H1 (cell line): ENCODE measurements around the gene PLEKHG3. TPM values are rescaled to one million over a fixed set of nuclear protein-coding genes. Genes with fewer than 3 reads are reported as not detected.

Experiments used
- CTCF ChIA-PET: fragments of 300-600 bp; sonication (Branson Sonifier 250); formaldehyde crosslinking; loops from one replicate; lab custom pipeline; 2021; ENCODE audit not compliant: partially characterized antibody; lab: Charles Lee
- POLR2A ChIA-PET: fragments of 300-600 bp; sonication (Branson Sonifier 250); formaldehyde crosslinking; loops from one replicate; lab custom pipeline; 2021; ENCODE audit warnings: inconsistent platforms; ENCODE audit not compliant: partially characterized antibody; lab: Charles Lee
- DNase-seq, 2 experiments: peaks; one replicate each; pipeline versions ENCODE4 v3.0.0 to v3.0.0-alpha.2; 2010 to 2022; ENCODE audit warnings: low spot score in 2 of 2, low read depth in 1 of 2, mixed read lengths in 1 of 2
- FAIRE-seq: peaks from 2 replicates; lab custom pipeline; 2011; peaks lifted over from hg19 to GRCh38; lab: Jason Lieb, UNC
- H2AFZ ChIP-seq: 2 replicates; pipeline ENCODE4 v1.8.1; 2012; ENCODE audit warnings: low read length, inconsistent platforms
- H2AK5ac ChIP-seq: 2 replicates; pipeline ENCODE4 v1.6.1; 2013; ENCODE audit warnings: low read depth, low read length
- H2BK120ac ChIP-seq: replicated peaks from 2 replicates; pipeline ENCODE3; 2013; ENCODE audit warnings: low read depth, low read length, inconsistent platforms
- H2BK12ac ChIP-seq: 2 replicates; pipeline ENCODE4 v1.6.1; 2013; ENCODE audit warnings: low read depth, low read length
- H2BK15ac ChIP-seq: 2 replicates; pipeline ENCODE4 v1.6.1; 2013; ENCODE audit warnings: low read length
- H2BK20ac ChIP-seq: 2 replicates; pipeline ENCODE4 v1.6.1; 2013; ENCODE audit warnings: low read length
- H2BK5ac ChIP-seq: 2 replicates; pipeline ENCODE4 v1.6.1; 2013; ENCODE audit warnings: low read depth, low read length
- H3K14ac ChIP-seq: 2 replicates; pipeline ENCODE4 v1.6.1; 2013; ENCODE audit warnings: inconsistent platforms; ENCODE audit not compliant: insufficient read length
- H3K18ac ChIP-seq: 2 replicates; pipeline ENCODE4 v1.6.1; 2013; ENCODE audit warnings: low read length; ENCODE audit errors: extremely low read depth
- H3K23ac ChIP-seq: 2 replicates; pipeline ENCODE4 v1.6.1; 2013; ENCODE audit warnings: inconsistent platforms; ENCODE audit not compliant: insufficient read length
- H3K23me2 ChIP-seq: 2 replicates; pipeline ENCODE4 v1.6.1; 2013; ENCODE audit warnings: low read depth, low read length
- H3K27ac ChIP-seq: 2 replicates; pipeline ENCODE4 v1.6.1; 2011; ENCODE audit warnings: low read depth, low read length, inconsistent platforms
- H3K27me3 ChIP-seq, 4 experiments: replicated peaks in 1 of 4; 1 replicate in 1 of 4; 2 replicates in 3 of 4; pipeline versions ENCODE4 v1.6.1 to v1.8.1; 2011 to 2013; ENCODE audit warnings: low read length in 3 of 4, mild to moderate bottlenecking in 3 of 4, inconsistent platforms in 2 of 4, mixed read lengths in 2 of 4, moderate library complexity in 1 of 4; ENCODE audit not compliant: control insufficient read depth in 3 of 4, insufficient read depth in 3 of 4; ENCODE audit errors: extremely low read depth in 1 of 4
- H3K36me3 ChIP-seq, 4 experiments: 2 replicates each; pipeline versions ENCODE4 v1.6.1 to v1.8.1; 2011 to 2013; ENCODE audit warnings: mild to moderate bottlenecking in 4 of 4, low read length in 3 of 4, moderate library complexity in 2 of 4, control low read depth in 1 of 4, inconsistent platforms in 1 of 4; ENCODE audit not compliant: insufficient read depth in 4 of 4, control insufficient read depth in 2 of 4
- H3K4ac ChIP-seq: replicated peaks from 2 replicates; pipeline ENCODE3; 2013; ENCODE audit warnings: low read length, low read depth, mixed read lengths, inconsistent platforms; ENCODE audit not compliant: insufficient read length
- H3K4me1 ChIP-seq, 4 experiments: replicated peaks in 1 of 4; 1 replicate in 1 of 4; 2 replicates in 3 of 4; pipeline versions ENCODE4 v1.6.1 to v1.8.1; 2011 to 2013; ENCODE audit warnings: low read length in 3 of 4, inconsistent platforms in 2 of 4, mixed read lengths in 1 of 4; ENCODE audit not compliant: insufficient read depth in 4 of 4, control insufficient read depth in 3 of 4
- H3K4me2 ChIP-seq, 2 experiments: 2 replicates each; pipeline versions ENCODE4 v1.6.1 to v1.8.1; 2011 to 2013; ENCODE audit warnings: low read depth in 2 of 2, low read length in 2 of 2, control low read depth in 1 of 2, inconsistent platforms in 1 of 2, mild to moderate bottlenecking in 1 of 2; ENCODE audit not compliant: insufficient read depth in 1 of 2
- H3K4me3 ChIP-seq, 4 experiments: fragments of 200-600, 300-600 bp in 1 of 4; sonication (generic), shearing (Covaris generic), sonication (Bioruptor Twin) in 1 of 4; 2 replicates each; pipeline versions ENCODE4 v1.5.1 to v1.8.1; 2011 to 2016; ENCODE audit warnings: low read length in 4 of 4, low read depth in 3 of 4, control low read depth in 2 of 4, inconsistent platforms in 2 of 4, mild to moderate bottlenecking in 2 of 4, mixed read lengths in 1 of 4, moderate library complexity in 1 of 4; ENCODE audit not compliant: insufficient read depth in 2 of 4; ENCODE audit errors: extremely low read depth in 1 of 4
- H3K56ac ChIP-seq: replicated peaks from 2 replicates; pipeline ENCODE3; 2013; ENCODE audit warnings: low read depth, mild to moderate bottlenecking, mixed read lengths, low read length, inconsistent platforms; ENCODE audit not compliant: insufficient read length
- H3K79me1 ChIP-seq: 2 replicates; pipeline ENCODE4 v1.6.1; 2013; ENCODE audit warnings: low read depth, low read length, control low read depth
- H3K79me2 ChIP-seq, 2 experiments: 2 replicates each; pipeline versions ENCODE4 v1.6.1 to v1.8.1; 2012 to 2013; ENCODE audit warnings: low read length in 2 of 2, mild to moderate bottlenecking in 2 of 2, inconsistent platforms in 1 of 2; ENCODE audit not compliant: insufficient read depth in 2 of 2, control insufficient read depth in 1 of 2
- H3K9ac ChIP-seq, 4 experiments: replicated peaks in 1 of 4; 1 replicate in 1 of 4; 2 replicates in 3 of 4; pipeline versions ENCODE4 v1.6.1 to v1.8.1; 2011 to 2013; ENCODE audit warnings: low read depth in 3 of 4, low read length in 3 of 4, control low read depth in 2 of 4, mild to moderate bottlenecking in 2 of 4, moderate library complexity in 2 of 4, inconsistent platforms in 1 of 4; ENCODE audit errors: extremely low read depth in 1 of 4
- H3K9me3 ChIP-seq, 2 experiments: 2 replicates each; pipeline versions ENCODE4 v1.6.1 to v1.8.1; 2012 to 2013; ENCODE audit warnings: mild to moderate bottlenecking in 2 of 2, moderate library complexity in 2 of 2, control low read depth in 1 of 2, inconsistent platforms in 1 of 2, low read depth in 1 of 2, low read length in 1 of 2, mixed read lengths in 1 of 2; ENCODE audit not compliant: insufficient read depth in 2 of 2
- H4K20me1 ChIP-seq, 2 experiments: replicated peaks in 1 of 2; 2 replicates each; pipeline versions ENCODE3 to v1.8.1; 2011 to 2013; ENCODE audit warnings: inconsistent platforms in 2 of 2, low read length in 2 of 2, mild to moderate bottlenecking in 1 of 2; ENCODE audit not compliant: insufficient read depth in 2 of 2, control insufficient read depth in 1 of 2
- H4K5ac ChIP-seq: 2 replicates; pipeline ENCODE4 v1.6.1; 2013; ENCODE audit warnings: low read length, low read depth, mixed read lengths, inconsistent platforms; ENCODE audit not compliant: insufficient read length
- H4K8ac ChIP-seq: 2 replicates; pipeline ENCODE4 v1.8.0; 2013; ENCODE audit warnings: mild to moderate bottlenecking, moderate library complexity, low read length, inconsistent platforms; ENCODE audit not compliant: insufficient read depth; ENCODE audit errors: extremely low read depth
- H4K91ac ChIP-seq: replicated peaks from 2 replicates; pipeline ENCODE3; 2013; ENCODE audit warnings: low read length, mixed read lengths, inconsistent platforms; ENCODE audit not compliant: insufficient read length
- CBX5 ChIP-seq: fragments of 300-800, 300-1000 bp; sonication (generic); IDR thresholded peaks from 2 replicates; pipeline ENCODE4 v1.7.1; 2016; ENCODE audit warnings: antibody characterized with exemption, low read length, low read depth
- HDAC2 ChIP-seq, 2 experiments: fragments of 300-600 bp in 1 of 2; sonication (generic) in 1 of 2; IDR thresholded peaks; 2 replicates each; pipeline ENCODE4 v1.6.1; 2011 to 2012; ENCODE audit warnings: low read depth in 2 of 2, low read length in 2 of 2, mild to moderate bottlenecking in 2 of 2, moderate library complexity in 2 of 2, borderline replicate concordance in 1 of 2, inconsistent platforms in 1 of 2
- SIX5 ChIP-seq: IDR thresholded peaks from 2 replicates; pipeline ENCODE4 v1.6.1; 2011; ENCODE audit warnings: mild to moderate bottlenecking, low read depth, low read length
- SUZ12 ChIP-seq: fragments of 200-600 bp; sonication (generic); IDR thresholded peaks from 2 replicates; pipeline ENCODE4 v1.6.1; 2012; ENCODE audit warnings: mild to moderate bottlenecking, inconsistent platforms, low read length, moderate library complexity, mixed read lengths
- WGBS, 2 experiments: shearing (Covaris generic) in 1 of 2; methylation state at CpG; one replicate each; pipeline versions ENCODE4 v1.1.6 to v1.1.7; 2013 to 2015; ENCODE audit warnings: low lambda C conversion rate in 2 of 2, mixed read lengths in 2 of 2, inconsistent platforms in 1 of 2, low coverage in 1 of 2, missing lambda C conversion rate in 1 of 2; ENCODE audit not compliant: insufficient replicate concordance in 2 of 2, insufficient coverage in 1 of 2, insufficient read length in 1 of 2; ENCODE audit errors: extremely low coverage in 1 of 2, missing lambda C conversion rate in 1 of 2; 5-methylcytosine and 5-hydroxymethylcytosine counted together
- polyA plus RNA-seq, 7 experiments: library from polyadenylated mRNA; depleted of rRNA in 3 of 7; stranded (reverse) in 5 of 7; unstranded in 2 of 7; fragments of >200 nt in 5 of 7; fragments of 200-250 nt in 2 of 7; gene quantifications; 1 replicate in 5 of 7; 2 replicates in 1 of 7; 4 replicates in 1 of 7; pipeline versions ENCODE4 v1.2.1 to v1.2.3, GENCODE V29; 2011 to 2013; ENCODE audit warnings: missing spikeins in 2 of 7, mixed read lengths in 2 of 7
- total RNA-seq: library from RNA; stranded (reverse); fragmentation: NEBNext Ultra II Directional; extraction: Animal tissue kit (Norgen Biotek cat#: 25700); gene quantifications from 2 replicates; pipeline ENCODE4 v1.2.1, GENCODE V29; 2021

PLEKHG3 gene
- total and polyA plus RNA-seq, 2 of the 8 experiments (the other 6 are each of a cell fraction or from before 2014, with no cell fraction given), result 43.4 to 90.6 TPM

- Histone ChIP-seq H4K8ac (no peak overlapping the region), H3K4me2 (no peak overlapping the region), H3K14ac (no peak overlapping the region), H3K79me2 (peaks cover 0 to 43% of the 10 kb centered on the region in 2 experiments; a peak in 2 of 4 replicates), H3K4me3 (no peak overlapping the region), H3K4ac (no peak overlapping the region), H4K5ac (no peak overlapping the region), H2BK20ac (no peak overlapping the region), H2AK5ac (no peak overlapping the region), H3K27me3 (no peaks in the 10 kb centered on the region), H3K18ac (no peak overlapping the region), H3K9me3 (no peaks in the 10 kb centered on the region), H2BK12ac (no peak overlapping the region), H3K23ac (no peak overlapping the region), H3K4me1 (peaks cover 7 to 14% (median 10%) of the 10 kb centered on the region in 4 experiments), H4K91ac (no peak overlapping the region), H3K56ac (no peak overlapping the region), H3K27ac (no peak overlapping the region), H3K36me3 (peaks cover 18 to 52% (median 39%) of the 10 kb centered on the region in 4 experiments), H2BK120ac (no peak overlapping the region), H2AFZ (no peak overlapping the region), H2BK15ac (no peak overlapping the region), H3K9ac (no peak overlapping the region), H3K79me1 (peaks cover 9% of the 10 kb centered on the region), H2BK5ac (no peak overlapping the region), H4K20me1 (peaks cover 14 to 22% of the 10 kb centered on the region in 2 experiments), H3K23me2 (no peaks in the 10 kb centered on the region)
- DNase-seq, result no peak
- ChIA-PET POLR2A (interaction anchor here (1.3 to 1.4 kb wide), 2 partner anchors 11 to 23 kb away, joined by 3 read pairs; no protein-coding TSS in a partner anchor), CTCF (interaction anchor here (0.8 to 1.8 kb wide), 3 partner anchors 11 to 32 kb away, joined by 3 to 5 read pairs (median 4); no protein-coding TSS in a partner anchor)
- FAIRE-seq, result no peak
- WGBS, 2 experiments, result 96% methylated on average over 12 of the region's 15 CpGs; no CpG with 5 or more reads in 1 of the 2 experiments
- TF ChIP-seq SIX5 (no peak), CBX5 (no peak), SUZ12 (no peak), HDAC2 (IDR thresholded peaks at IDR 0.05; ENCODE audit: borderline replicate concordance in 1 of 2, low read depth in 2 of 2, low read length in 2 of 2) (no peak)
These were observed 26.9 kb downstream of the PLEKHG3 start for GRCh38 chr14:64731141-64731581.
